ENCODE results near the gene KCNAB2.

- no peak for TF ChIP-seq CTCF (IDR thresholded peaks at IDR 0.05)
- no peak for TF ChIP-seq EZH2 (IDR thresholded peaks at IDR 0.05)
Observed at GRCh38 chr1:6134741-6135510, 89.2 kb downstream of the KCNAB2 start.
